Ascending aorta (tissue), 2 donors: Measurements from ENCODE around the gene ARPC2. TPM values are rescaled to one million over a fixed set of nuclear protein-coding genes. Genes with fewer than 3 reads are reported as not detected.

ENCODE experiments used
- DNase-seq, 2 donors: peaks; one replicate each; pipeline ENCODE4 v3.0.0-alpha.2; 2019; ENCODE audit warnings: low spot score in 2 of 2
- H3K27ac ChIP-seq, 2 donors: fragments of 200-600 bp; sonication (generic); one replicate each; pipeline ENCODE4 v1.5.1; 2016 to 2017; ENCODE audit warnings: mild to moderate bottlenecking in 1 of 2
- H3K27me3 ChIP-seq: fragments of 200-600 bp; sonication (generic); one replicate; pipeline ENCODE4 v1.5.1; 2017
- H3K36me3 ChIP-seq, 2 donors: fragments of 200-600 bp; sonication (generic); one replicate each; pipeline ENCODE4 v1.5.1; 2016
- H3K4me1 ChIP-seq, 2 donors: fragments of 200-600 bp; sonication (generic); one replicate each; pipeline ENCODE4 v1.5.1; 2016 to 2017; ENCODE audit warnings: mild to moderate bottlenecking in 1 of 2
- H3K4me3 ChIP-seq, 2 donors: fragments of 200-600 bp; sonication (generic); one replicate each; pipeline ENCODE4 v1.5.1; 2016 to 2017; ENCODE audit warnings: mild to moderate bottlenecking in 1 of 2
- H3K9me3 ChIP-seq, 2 donors: fragments of 200-600 bp; sonication (generic); one replicate each; pipeline ENCODE4 v1.5.1; 2016
- CTCF ChIP-seq, 3 experiments: fragments of 200-600 bp in 2 of 3; fragments of 450-650 bp in 1 of 3; sonication (generic) in 2 of 3; IDR thresholded peaks; one replicate each; pipeline ENCODE4 v1.5.1; 2016 to 2019; ENCODE audit warnings: antibody characterized with exemption in 3 of 3, mild to moderate bottlenecking in 1 of 3, moderate library complexity in 1 of 3
- intact Hi-C: fragments of 100-400 bp; cut with DNase I; formaldehyde crosslinking; loops from one replicate; pipeline ENCODE4 v1.15.1; 2023
- total RNA-seq: library from RNA; depleted of rRNA; stranded (reverse); fragments of >200 nt; gene quantifications from one replicate; pipeline ENCODE4 v1.1.0, GENCODE V29; 2016

ARPC2 gene
- total RNA-seq, 1 donor from 2014 or later = 237 TPM

GRCh38 chr2:218263817-218264641, 47.0 kb downstream of the ARPC2 start:
- Histone ChIP-seq H3K27me3 (no peaks in the 10 kb centered on the region), H3K4me1 (peaks cover 8 to 39% of the 10 kb centered on the region in 2 donors), H3K36me3 (peaks cover 36 to 37% of the 10 kb centered on the region in 2 donors), H3K27ac (peak overlapping the region in 1 of 2 donors; percentile 24), H3K4me3 (no peak overlapping the region), H3K9me3 (no peaks in the 10 kb centered on the region)
- intact Hi-C loops = no loop called here
- TF ChIP-seq CTCF (IDR thresholded peaks at IDR 0.05) = no peak
- no peak for DNase-seq

DNA sequence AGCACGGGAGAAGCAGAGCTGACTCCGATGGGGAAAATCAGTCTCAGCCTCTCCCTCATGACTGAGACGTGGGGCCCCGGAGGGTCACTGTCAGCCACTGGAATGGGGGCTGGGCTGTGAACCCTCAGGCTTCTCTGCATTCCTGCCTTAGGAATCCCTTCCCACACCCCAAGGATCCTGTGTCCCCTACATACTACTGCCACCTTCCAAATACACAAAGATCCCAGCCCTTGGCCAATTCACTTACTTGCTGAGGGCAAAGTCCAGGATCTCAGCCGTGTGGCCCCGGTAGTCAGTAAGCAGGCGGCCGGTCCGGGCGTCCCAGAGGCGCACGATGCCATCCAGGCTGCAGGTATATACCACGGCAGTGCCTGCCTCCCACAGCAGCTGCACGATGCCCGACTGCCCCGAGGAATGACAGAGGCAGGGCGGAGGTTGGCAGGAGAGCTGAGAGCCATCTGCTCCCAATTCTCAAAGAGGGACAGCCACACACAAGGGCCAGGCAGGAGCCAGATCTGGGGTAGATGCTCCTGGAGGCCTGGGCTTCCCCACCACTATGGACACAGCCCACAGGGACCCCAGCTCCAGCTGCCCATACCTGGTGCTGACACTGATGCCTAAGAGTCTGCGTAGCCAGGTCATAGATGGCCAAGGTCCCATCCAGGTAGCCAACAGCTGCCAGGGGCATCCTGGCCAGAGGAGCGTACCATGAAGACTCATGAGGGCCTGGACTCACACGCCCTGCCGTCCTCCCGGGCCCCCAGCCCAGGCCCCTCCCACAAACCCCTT, 48.0 kb downstream of the ARPC2 start:
- TF ChIP-seq CTCF (IDR thresholded peaks at IDR 0.05) = no peak
- H3K9me3 ChIP-seq = no peaks in the 10 kb centered on the region
- peaks cover 6 to 32% of the 10 kb centered on the region in 2 donors for H3K4me1 ChIP-seq
- no peak overlapping the region for H3K27ac ChIP-seq
- no peaks in the 10 kb centered on the region for H3K27me3 ChIP-seq
- intact Hi-C loops = no loop called here
- H3K36me3 ChIP-seq = peaks cover 36 to 37% of the 10 kb centered on the region in 2 donors
- H3K4me3 ChIP-seq = no peak overlapping the region
- DNase-seq = no peak

DNA sequence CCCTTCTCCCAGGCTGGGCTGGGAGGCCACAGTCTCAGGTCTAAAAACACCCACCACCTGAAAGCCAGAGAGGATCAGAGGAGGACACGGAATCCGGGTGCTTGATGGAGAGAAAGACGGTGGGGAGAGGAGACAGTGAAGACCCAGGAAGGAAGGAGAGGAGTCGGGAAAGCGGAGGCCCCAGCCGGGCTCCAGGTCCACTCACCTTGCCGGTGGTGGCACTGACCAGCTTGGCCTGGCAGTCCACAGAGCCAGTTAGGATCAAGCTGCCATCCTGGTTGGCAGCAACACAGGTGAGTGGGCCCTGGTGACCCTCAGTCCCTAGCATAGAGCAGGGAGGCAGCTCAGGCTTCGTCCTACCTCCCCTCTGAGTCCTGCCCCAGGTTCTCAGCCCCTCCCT, 48.6 kb downstream of the ARPC2 start:
- Histone ChIP-seq H3K4me3 (no peak overlapping the region), H3K27ac (no peak overlapping the region), H3K4me1 (peaks cover 6 to 26% of the 10 kb centered on the region in 2 donors), H3K36me3 (peaks cover 36 to 37% of the 10 kb centered on the region in 2 donors), H3K27me3 (no peaks in the 10 kb centered on the region), H3K9me3 (no peaks in the 10 kb centered on the region)
- no peak for TF ChIP-seq CTCF (IDR thresholded peaks at IDR 0.05)
- intact Hi-C loops = no loop called here
- DNase-seq = no peak

- H3K27ac ChIP-seq = no peak overlapping the region
- no peaks in the 10 kb centered on the region for H3K9me3 ChIP-seq
- no peak overlapping the region for H3K4me3 ChIP-seq
- no peaks in the 10 kb centered on the region for H3K27me3 ChIP-seq
- DNase-seq = no peak
- intact Hi-C loops = no loop called here
- TF ChIP-seq CTCF (IDR thresholded peaks at IDR 0.05) = no peak
- H3K36me3 ChIP-seq = peaks cover 36 to 37% of the 10 kb centered on the region in 2 donors
- H3K4me1 ChIP-seq = peaks cover 7 to 27% of the 10 kb centered on the region in 2 donors
Observed at GRCh38 chr2:218266316-218266979, 49.5 kb downstream of the ARPC2 start.

DNA sequence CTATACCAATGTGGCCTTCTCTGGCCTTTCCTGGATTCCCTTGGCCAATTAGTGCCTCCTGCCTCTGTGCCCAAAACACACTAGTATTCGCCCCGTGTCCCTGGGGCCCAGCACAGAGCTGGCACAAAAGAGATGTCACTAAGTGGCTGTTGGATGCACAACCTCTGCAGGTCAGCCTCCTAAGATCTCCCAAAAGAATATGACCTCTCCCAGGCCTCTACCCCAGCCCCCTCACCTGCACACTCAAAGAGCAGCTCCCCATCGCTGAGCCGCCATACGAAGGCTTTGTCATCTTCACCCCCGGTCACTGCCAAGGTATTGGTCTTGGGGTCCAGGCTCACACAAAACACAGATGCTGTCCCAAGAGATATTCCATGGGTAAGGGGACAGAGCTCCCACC, 50.3 kb downstream of the ARPC2 start:
- peaks cover 36 to 37% of the 10 kb centered on the region in 2 donors for H3K36me3 ChIP-seq
- no peak overlapping the region for H3K4me3 ChIP-seq
- TF ChIP-seq CTCF (IDR thresholded peaks at IDR 0.05) = no peak
- no peak for DNase-seq
- H3K27me3 ChIP-seq = no peaks in the 10 kb centered on the region
- no peak overlapping the region for H3K27ac ChIP-seq
- intact Hi-C loops = no loop called here
- peaks cover 15 to 35% of the 10 kb centered on the region in 2 donors for H3K4me1 ChIP-seq
- no peaks in the 10 kb centered on the region for H3K9me3 ChIP-seq
